Common myeloid progenitor, CD34-positive (primary cell): Measurements from ENCODE around the gene MSL2. TPM values are rescaled to one million over a fixed set of nuclear protein-coding genes. Genes with fewer than 3 reads are reported as not detected.
A peak's percentile ranks its signal among the peaks of the same experiment; 100 is the strongest.

Experiments used
- CTCF ChIA-PET: fragments of 350-600 bp; sonication (Branson Sonifier 250); formaldehyde crosslinking; loops from one replicate; lab custom pipeline; 2021; ENCODE audit warnings: antibody characterized with exemption; lab: Charles Lee
- POLR2A ChIA-PET: fragments of 350-600 bp; sonication (Branson Sonifier 250); formaldehyde crosslinking; loops from one replicate; lab custom pipeline; 2021; ENCODE audit warnings: antibody characterized with exemption; lab: Charles Lee
- DNase-seq, 3 donors: peaks; one replicate each; pipeline versions ENCODE4 v3.0.0 to v3.0.0-alpha.2; 2013
- H3K27ac ChIP-seq, 2 experiments: 1 replicate in 1 of 2; 2 replicates in 1 of 2; pipeline ENCODE4 v1.7.0; 2013; ENCODE audit warnings: inconsistent platforms in 2 of 2, low read length in 2 of 2, mild to moderate bottlenecking in 2 of 2, low read depth in 1 of 2, moderate library complexity in 1 of 2; ENCODE audit not compliant: severe bottlenecking in 2 of 2, insufficient read depth in 1 of 2, poor library complexity in 1 of 2
- H3K27me3 ChIP-seq, 5 experiments: replicated peaks in 2 of 5; 1 replicate in 3 of 5; 2 replicates in 2 of 5; pipeline versions ENCODE4 v1.6.1 to v1.7.0; 2013; ENCODE audit warnings: low read length in 4 of 5, mild to moderate bottlenecking in 2 of 5, moderate library complexity in 2 of 5, inconsistent platforms in 1 of 5; ENCODE audit not compliant: insufficient read depth in 5 of 5, control insufficient read depth in 4 of 5
- H3K36me3 ChIP-seq, 4 experiments: 1 replicate in 2 of 4; 2 replicates in 2 of 4; pipeline versions ENCODE4 v1.6.1 to v1.7.0; 2013; ENCODE audit warnings: low read length in 3 of 4, control low read depth in 1 of 4, mild to moderate bottlenecking in 1 of 4; ENCODE audit not compliant: control insufficient read depth in 4 of 4, insufficient read depth in 4 of 4
- H3K4me1 ChIP-seq, 4 experiments: 1 replicate in 3 of 4; 2 replicates in 1 of 4; pipeline versions ENCODE4 v1.6.1 to v1.7.1; 2013; ENCODE audit warnings: low read length in 3 of 4, mild to moderate bottlenecking in 3 of 4, control low read depth in 1 of 4, inconsistent platforms in 1 of 4, moderate library complexity in 1 of 4; ENCODE audit not compliant: control insufficient read depth in 4 of 4, insufficient read depth in 4 of 4; ENCODE audit errors: control extremely low read depth in 1 of 4
- H3K4me3 ChIP-seq, 7 experiments: 1 replicate in 4 of 7; 2 replicates in 3 of 7; pipeline versions ENCODE4 v1.5.1 to v1.7.0; 2013; ENCODE audit warnings: mild to moderate bottlenecking in 7 of 7, low read length in 6 of 7, moderate library complexity in 6 of 7, inconsistent platforms in 2 of 7, low read depth in 2 of 7, control low read depth in 1 of 7; ENCODE audit not compliant: insufficient read depth in 4 of 7, control insufficient read depth in 1 of 7; ENCODE audit errors: extremely low read depth in 1 of 7
- H3K9me3 ChIP-seq, 5 experiments: 1 replicate in 4 of 5; 2 replicates in 1 of 5; pipeline versions ENCODE4 v1.6.1 to v1.7.1; 2013; ENCODE audit warnings: low read length in 4 of 5, mild to moderate bottlenecking in 2 of 5, inconsistent platforms in 1 of 5, low read depth in 1 of 5, moderate library complexity in 1 of 5; ENCODE audit not compliant: control insufficient read depth in 4 of 5, insufficient read depth in 2 of 5; ENCODE audit errors: control extremely low read depth in 1 of 5
- WGBS: methylation state at CpG from one replicate; pipeline ENCODE4 v1.1.5; 2013; ENCODE audit not compliant: insufficient coverage; 5-methylcytosine and 5-hydroxymethylcytosine counted together
- polyA plus RNA-seq: library from polyadenylated mRNA; unstranded; fragments of 120-200 nt; gene quantifications from one replicate; pipeline ENCODE4 v1.2.1, GENCODE V29; 2013

Gene MSL2, protein sequence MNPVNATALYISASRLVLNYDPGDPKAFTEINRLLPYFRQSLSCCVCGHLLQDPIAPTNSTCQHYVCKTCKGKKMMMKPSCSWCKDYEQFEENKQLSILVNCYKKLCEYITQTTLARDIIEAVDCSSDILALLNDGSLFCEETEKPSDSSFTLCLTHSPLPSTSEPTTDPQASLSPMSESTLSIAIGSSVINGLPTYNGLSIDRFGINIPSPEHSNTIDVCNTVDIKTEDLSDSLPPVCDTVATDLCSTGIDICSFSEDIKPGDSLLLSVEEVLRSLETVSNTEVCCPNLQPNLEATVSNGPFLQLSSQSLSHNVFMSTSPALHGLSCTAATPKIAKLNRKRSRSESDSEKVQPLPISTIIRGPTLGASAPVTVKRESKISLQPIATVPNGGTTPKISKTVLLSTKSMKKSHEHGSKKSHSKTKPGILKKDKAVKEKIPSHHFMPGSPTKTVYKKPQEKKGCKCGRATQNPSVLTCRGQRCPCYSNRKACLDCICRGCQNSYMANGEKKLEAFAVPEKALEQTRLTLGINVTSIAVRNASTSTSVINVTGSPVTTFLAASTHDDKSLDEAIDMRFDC
- 71.8 TPM for polyA plus RNA-seq

- peak within 1 kb of the TSS; percentile 84 to 98 (median 88) for H3K4me3 ChIP-seq
- no peaks in the 10 kb centered on the region for H3K27me3 ChIP-seq
- peaks cover 0 to 5% (median 0%) of the 10 kb centered on the region in 4 experiments for H3K36me3 ChIP-seq
- DNase-seq: no peak
- H3K9me3 ChIP-seq: peaks cover 0 to 2% (median 0%) of the 10 kb centered on the region in 5 experiments
- ChIA-PET POLR2A (interaction anchor here (0.6 to 3.2 kb wide), 9 partner anchors 11 to 556 kb away, joined by 3 to 13 read pairs (median 4); partner anchors contain the start of genes PCCB and STAG1), CTCF (interaction anchor here (1.0 to 2.3 kb wide), 5 partner anchors 14 to 557 kb away, joined by 3 to 10 read pairs (median 4); no protein-coding TSS in a partner anchor)
- H3K27ac ChIP-seq: peak within 1 kb of the TSS; percentile 91 to 94
- peaks cover 20 to 46% (median 32%) of the 10 kb centered on the region in 4 experiments for H3K4me1 ChIP-seq
- 0% methylated on average over 16 of the region's 37 CpGs for whole genome bisulfite sequencing
Observed at GRCh38 chr3:136196064-136196400, at the start of gene MSL2. Gene MSL2 (minus strand): TSS chr3:136196335. CDS start chr3:136195113, 1,222 bp downstream.

DNA sequence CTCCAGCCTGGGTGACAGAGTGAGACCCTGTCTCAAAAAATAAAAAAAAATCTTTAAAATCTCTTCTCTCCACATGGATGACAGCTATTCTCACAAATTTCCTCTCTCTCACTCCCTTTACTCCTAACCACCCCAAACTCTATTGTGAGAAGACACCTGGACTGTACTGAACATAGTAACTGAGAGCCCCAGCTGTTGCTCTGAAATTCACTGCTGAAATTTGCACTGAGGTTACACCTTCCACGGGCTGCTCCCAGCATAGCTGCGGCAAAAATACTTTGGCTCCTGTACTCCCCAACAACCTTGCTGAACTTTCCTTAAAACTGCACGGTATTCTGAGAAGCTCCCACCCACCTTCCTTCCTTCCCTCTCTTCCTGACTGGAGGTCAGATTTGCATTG is 49.6 kb upstream of the MSL2 start:
- ChIA-PET POLR2A (interaction anchor here (0.5 to 1.2 kb wide), 2 partner anchors 49 to 59 kb away, joined by 4 to 8 read pairs; partner anchors contain the start of gene MSL2), CTCF (interaction anchor here (0.9 kb wide), 1 partner anchor 43 kb away, joined by 3 read pairs; no protein-coding TSS in a partner anchor)
- Histone ChIP-seq H3K4me1 (peaks cover 3 to 14% (median 11%) of the 10 kb centered on the region in 4 experiments), H3K36me3 (no peaks in the 10 kb centered on the region), H3K4me3 (no peak overlapping the region), H3K27ac (no peak overlapping the region), H3K27me3 (no peaks in the 10 kb centered on the region), H3K9me3 (no peaks in the 10 kb centered on the region)
- DNase-seq: no peak
- 63% methylated on average over 3 of the region's 3 CpGs for WGBS

GRCh38 chr3:136239094-136239493 is 43.0 kb upstream of the MSL2 start:
- H3K4me1 ChIP-seq: no peaks in the 10 kb centered on the region
- CTCF ChIA-PET: interaction anchor here (1.1 kb wide), 1 partner anchor 12 kb away, joined by 5 read pairs; no protein-coding TSS in a partner anchor
- no peaks in the 10 kb centered on the region for H3K36me3 ChIP-seq
- H3K27ac ChIP-seq: no peak overlapping the region
- no peak overlapping the region for H3K4me3 ChIP-seq
- no peaks in the 10 kb centered on the region for H3K9me3 ChIP-seq
- WGBS: no CpG with 5 or more reads among the region's 1 CpG
- H3K27me3 ChIP-seq: no peaks in the 10 kb centered on the region
- POLR2A ChIA-PET: no interaction called here
- no peak for DNase-seq

- Histone ChIP-seq H3K36me3 (no peaks in the 10 kb centered on the region), H3K27me3 (no peaks in the 10 kb centered on the region), H3K4me1 (no peaks in the 10 kb centered on the region), H3K9me3 (no peaks in the 10 kb centered on the region), H3K4me3 (no peak overlapping the region), H3K27ac (no peak overlapping the region)
- WGBS: 92% methylated on average over 4 of the region's 4 CpGs
- DNase-seq: no peak
- CTCF ChIA-PET: no interaction called here
- POLR2A ChIA-PET: no interaction called here
Observed at GRCh38 chr3:136237961-136238649, 42.0 kb upstream of the MSL2 start.

DNA sequence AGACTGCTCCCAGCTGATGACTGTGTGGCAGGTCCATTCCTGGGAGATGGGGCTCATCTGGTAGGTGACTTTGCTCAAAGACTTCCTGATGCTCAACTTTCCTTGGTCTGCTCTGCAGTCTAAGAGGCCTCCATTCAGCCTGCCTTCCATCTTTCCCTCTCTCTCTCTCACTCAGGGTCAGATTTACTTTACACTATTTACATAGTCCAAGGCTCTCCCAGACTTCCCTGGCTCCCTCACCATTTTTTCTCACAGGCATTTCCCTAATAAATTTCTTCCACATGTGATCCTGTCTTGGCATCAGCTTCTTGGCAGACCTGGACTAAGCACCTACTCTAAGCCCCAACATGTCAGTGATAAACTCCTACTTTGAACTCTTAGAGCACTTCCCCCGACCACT is 41.0 kb upstream of the MSL2 start:
- Histone ChIP-seq H3K27ac (no peak overlapping the region), H3K9me3 (no peaks in the 10 kb centered on the region), H3K27me3 (no peaks in the 10 kb centered on the region), H3K4me3 (no peak overlapping the region), H3K36me3 (no peaks in the 10 kb centered on the region), H3K4me1 (no peaks in the 10 kb centered on the region)
- no peak for DNase-seq
- WGBS: no CpG with 5 or more reads among the region's 1 CpG
- POLR2A ChIA-PET: no interaction called here
- CTCF ChIA-PET: no interaction called here

- no peak overlapping the region for H3K4me3 ChIP-seq
- ChIA-PET POLR2A (no interaction called here), CTCF (no interaction called here)
- H3K4me1 ChIP-seq: no peaks in the 10 kb centered on the region
- no peak overlapping the region for H3K27ac ChIP-seq
- H3K36me3 ChIP-seq: no peaks in the 10 kb centered on the region
- no peaks in the 10 kb centered on the region for H3K27me3 ChIP-seq
- 100% methylated on average over 2 of the region's 2 CpGs for whole genome bisulfite sequencing
- DNase-seq: no peak
- H3K9me3 ChIP-seq: no peaks in the 10 kb centered on the region
Observed at GRCh38 chr3:136236109-136236508, 40.0 kb upstream of the MSL2 start.
